Posterior vena cava (tissue), 2 donors: ENCODE measurements around the gene ST14. TPM values are rescaled to one million over a fixed set of nuclear protein-coding genes. Genes with fewer than 3 reads are reported as not detected.
"Not testable (repeated sequence)": the region's sequence is repeated elsewhere in the genome, so short reads cannot be mapped to it uniquely, and the experiment has no call there.

ENCODE experiments used
- DNase-seq: peaks from one replicate; pipeline ENCODE4 v3.0.0-alpha.2; 2020; ENCODE audit warnings: low spot score
- intact Hi-C, 2 donors: fragments of 100-400 bp; cut with DNase I; formaldehyde crosslinking; loops; one replicate each; pipeline versions ENCODE4 v1.14.1 to v1.14.2; 2022 to 2023
- total RNA-seq, 2 donors: library from RNA; stranded (reverse); fragmentation: NEBNext Ultra II Directional; extraction: Animal tissue kit (Norgen Biotek cat#: 25700); gene quantifications; one replicate each; pipeline ENCODE4 v1.2.1, GENCODE V29; 2021
- donor health status: DM: yes; HTN: yes; CAD: no.
- donor health status: DM: yes; HTN: yes; CAD: no.

The ST14 gene
- total RNA-seq, 2 donors from 2014 or later = 4.9 to 6.0 TPM

- DNase-seq = peak; percentile 11
These were observed 55.4 kb downstream of the ST14 start for GRCh38 chr11:130214861-130215530.

DNA sequence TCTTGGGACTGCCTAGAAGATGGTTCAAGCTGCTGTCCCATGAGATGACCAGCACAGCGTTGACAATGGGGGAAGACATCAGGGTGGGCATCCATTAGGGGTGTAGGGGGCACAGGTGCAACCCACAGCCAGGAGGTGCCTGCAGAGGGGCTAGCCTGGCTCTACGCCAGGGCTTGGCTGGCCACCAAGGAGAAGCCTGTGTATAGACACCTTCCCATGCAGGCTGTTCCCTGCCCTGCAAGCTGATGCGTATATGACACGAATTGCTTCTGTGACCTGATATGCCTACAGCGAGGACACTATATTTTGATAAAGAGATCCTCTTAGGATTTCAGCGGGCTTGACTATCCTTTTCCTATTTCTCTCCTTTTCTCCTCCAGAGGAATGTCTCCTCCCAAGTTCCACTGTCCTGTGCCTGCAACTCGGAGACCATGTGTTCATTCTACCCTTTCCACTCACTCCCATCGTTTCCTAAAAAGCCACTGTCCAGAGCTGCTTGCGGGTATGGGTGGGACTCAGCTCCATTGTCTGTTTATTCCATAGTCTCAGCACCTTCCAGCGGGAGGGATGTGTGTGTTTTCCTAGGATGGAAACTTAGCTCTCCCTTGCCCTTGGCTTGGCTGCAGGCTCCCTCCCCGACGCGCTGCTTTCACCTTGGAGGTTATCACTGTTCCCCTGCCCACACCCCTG is 56.1 kb downstream of the ST14 start:
- intact Hi-C loops = loop anchor here in 1 of 2 donors (10.0 kb wide), 1 partner anchor 209 kb away; the partner anchor contains the start of gene ADAMTS8
- DNase-seq = peak; percentile 78

More at GRCh38 chr11:130214861-130215530, 55.4 kb downstream of the ST14 start:
- intact Hi-C loops = loop anchor here in 1 of 2 donors (10.0 kb wide), 1 partner anchor 210 kb away; the partner anchor contains the start of gene ADAMTS8

DNA sequence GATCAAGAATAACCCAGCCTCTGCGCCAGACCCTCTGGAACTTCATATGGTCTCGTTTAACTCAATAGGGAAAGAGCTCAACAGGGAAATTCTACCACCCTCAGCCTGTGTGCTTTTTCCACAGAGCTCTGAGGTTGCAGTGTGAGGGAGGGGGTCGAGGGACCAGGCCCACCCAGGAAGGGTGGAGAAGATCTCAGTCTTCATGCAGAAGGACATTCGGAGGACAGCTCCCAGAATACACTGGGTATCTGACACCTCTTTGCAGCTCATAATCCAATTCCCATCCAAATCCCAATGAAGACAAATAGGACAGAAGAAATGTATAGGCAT is 56.6 kb downstream of the ST14 start:
- peak; percentile 8 for DNase-seq
- intact Hi-C loops = loop anchor here in 1 of 2 donors (10.0 kb wide), 1 partner anchor 209 kb away; the partner anchor contains the start of gene ADAMTS8

DNA sequence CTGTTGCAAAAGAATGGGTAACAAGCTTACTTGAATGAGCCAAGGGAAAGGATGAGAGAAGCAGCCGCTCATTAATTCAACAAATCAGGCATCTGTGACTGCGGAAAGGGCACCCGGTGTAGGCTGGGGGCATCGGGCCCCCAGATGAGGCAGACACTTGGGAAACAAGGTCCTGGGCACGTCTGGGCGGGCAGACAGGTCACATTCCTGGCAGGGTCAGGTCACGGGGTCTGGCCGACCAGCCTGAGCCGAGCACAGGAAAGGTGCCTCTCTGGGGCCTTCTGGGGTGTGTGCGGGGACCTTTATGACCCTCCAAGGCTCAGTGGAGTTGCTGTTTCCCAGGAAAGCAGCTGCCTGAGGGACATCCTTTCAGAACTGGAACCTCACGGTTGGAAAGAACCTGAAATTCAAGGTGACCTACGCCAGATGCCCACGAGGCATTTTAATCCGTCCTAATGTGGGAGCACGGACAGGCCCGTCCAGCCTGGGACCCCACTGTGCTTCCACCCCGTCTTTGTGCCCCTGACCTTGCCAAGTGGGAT is 57.1 kb downstream of the ST14 start:
- intact Hi-C loops = loop anchor here in 1 of 2 donors (10.0 kb wide), 1 partner anchor 208 kb away; the partner anchor contains the start of gene ADAMTS8
- DNase-seq = peak; percentile 24

DNA sequence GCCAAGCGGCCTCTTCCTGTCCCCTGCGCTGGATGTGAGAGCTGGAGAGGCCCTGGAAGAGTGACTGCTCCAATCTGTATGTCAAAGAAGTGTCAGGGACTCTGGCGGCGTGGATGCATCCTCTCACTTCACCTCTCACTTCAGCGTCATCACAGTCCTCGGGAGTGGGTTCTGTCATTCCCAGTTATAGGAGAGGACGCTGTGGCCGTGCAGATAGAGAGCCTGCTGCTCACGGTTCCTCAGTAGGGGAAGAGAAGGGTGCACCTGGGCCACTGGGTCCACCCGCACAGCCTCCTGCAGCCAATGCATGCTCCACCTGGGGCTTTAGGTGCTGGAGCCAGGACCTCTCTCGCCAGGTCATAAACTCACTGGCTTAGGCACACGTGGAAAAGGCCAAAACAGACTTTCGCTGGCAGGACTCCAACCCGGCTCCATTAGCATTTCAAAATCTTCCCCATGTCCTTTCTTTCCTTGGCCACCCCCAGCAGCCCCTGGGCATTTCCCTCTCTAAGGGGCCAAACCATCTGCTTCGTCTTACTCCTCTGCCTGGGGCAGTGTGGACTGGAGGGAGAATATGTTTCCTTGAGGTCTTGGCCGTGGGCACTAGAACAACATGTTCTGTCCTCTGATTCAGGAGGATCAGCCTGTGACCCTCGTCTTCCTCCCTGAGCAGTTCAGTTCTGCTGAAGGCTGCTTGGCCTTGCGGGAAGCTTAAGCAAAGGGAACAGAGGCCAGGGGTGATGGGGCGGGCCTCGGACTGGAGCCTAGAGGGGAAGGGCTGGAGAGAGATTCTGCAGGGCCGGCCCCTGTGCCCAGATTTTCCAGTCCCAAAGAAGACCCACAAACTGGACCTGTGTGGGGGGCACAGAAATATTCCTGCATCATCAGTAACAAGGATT is 57.8 kb downstream of the ST14 start:
- peak; percentile 70 for DNase-seq
- intact Hi-C loops = loop anchor here in 1 of 2 donors (10.0 kb wide), 1 partner anchor 207 kb away; the partner anchor contains the start of gene ADAMTS8

GRCh38 chr11:130218501-130219070 is 59.0 kb downstream of the ST14 start:
- intact Hi-C loops = loop anchor here in 1 of 2 donors (10.0 kb wide), 1 partner anchor 206 kb away; the partner anchor contains the start of gene ADAMTS8
- peak; percentile 66 for DNase-seq

GRCh38 chr11:130219148-130219547 is 59.6 kb downstream of the ST14 start:
- peak; percentile 23 for DNase-seq
- intact Hi-C loops = loop anchor here in 1 of 2 donors (10.0 kb wide), 1 partner anchor 206 kb away; the partner anchor contains the start of gene ADAMTS8

- peak; percentile 50 for DNase-seq
- intact Hi-C loops = no loop called here
These were observed 60.9 kb downstream of the ST14 start for GRCh38 chr11:130220311-130221035.

DNA sequence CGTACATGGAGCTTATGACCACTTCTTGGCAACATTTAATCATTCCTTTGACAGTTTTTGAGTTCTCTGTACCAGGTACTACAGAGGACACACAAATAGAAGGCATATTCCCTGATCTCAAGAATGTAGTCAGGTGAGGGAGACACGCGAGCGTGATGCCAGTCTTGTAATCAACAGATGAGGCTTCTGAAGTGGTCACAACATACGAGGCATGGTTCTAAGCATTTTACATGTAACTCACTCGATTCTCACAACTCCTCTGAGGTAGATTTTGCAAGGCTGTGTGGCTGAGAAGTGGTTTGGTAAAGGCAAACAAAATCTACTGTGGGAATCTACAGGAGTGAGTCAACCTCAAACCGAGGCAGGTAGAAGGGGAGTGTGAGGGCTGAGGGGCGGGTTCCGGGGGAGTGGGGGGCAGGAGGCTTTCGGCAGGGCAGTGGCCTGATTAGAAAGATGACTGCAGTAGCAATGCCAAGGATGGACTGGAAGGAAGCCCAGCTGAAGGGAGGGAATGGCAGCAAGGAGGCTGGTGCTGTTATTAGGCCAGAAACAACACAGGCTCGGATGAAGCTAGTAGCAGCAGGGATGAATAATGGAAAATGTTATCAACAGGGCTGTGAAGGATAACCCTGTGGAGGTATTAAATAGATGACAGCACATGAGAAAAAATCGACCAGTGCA is 63.8 kb downstream of the ST14 start:
- intact Hi-C loops = no loop called here
- DNase-seq = peak; percentile 26

- DNase-seq = peak; percentile 40
- intact Hi-C loops = no loop called here
These were observed 67.8 kb downstream of the ST14 start for GRCh38 chr11:130227373-130227772.

GRCh38 chr11:130233486-130233885 is 73.9 kb downstream of the ST14 start:
- DNase-seq, intact Hi-C loops: not testable (repeated sequence)

GRCh38 chr11:130233888-130234287 is 74.3 kb downstream of the ST14 start:
- DNase-seq, intact Hi-C loops: not testable (repeated sequence)

DNA sequence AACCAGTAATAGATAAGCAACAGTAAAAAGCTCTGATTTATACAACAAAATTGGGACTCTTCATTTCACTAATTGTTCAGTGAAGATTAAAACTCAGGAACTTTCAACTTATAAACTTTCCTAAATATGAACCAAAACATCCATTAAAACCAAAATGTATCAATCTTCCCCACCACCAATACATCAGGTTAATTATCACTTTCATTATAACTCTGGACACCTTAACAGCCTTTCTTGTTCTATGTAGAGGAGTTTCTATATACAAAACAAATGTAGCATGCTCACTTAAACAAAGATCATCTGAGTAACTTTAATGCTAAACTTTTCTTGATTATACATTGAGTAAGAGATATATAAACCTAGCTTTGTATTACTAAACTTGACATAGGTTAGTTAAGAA is 74.7 kb downstream of the ST14 start:
- no peak for DNase-seq
- intact Hi-C loops = no loop called here

- intact Hi-C loops = no loop called here
- DNase-seq = no peak
These were observed 77.9 kb downstream of the ST14 start for GRCh38 chr11:130237282-130238006.

DNA sequence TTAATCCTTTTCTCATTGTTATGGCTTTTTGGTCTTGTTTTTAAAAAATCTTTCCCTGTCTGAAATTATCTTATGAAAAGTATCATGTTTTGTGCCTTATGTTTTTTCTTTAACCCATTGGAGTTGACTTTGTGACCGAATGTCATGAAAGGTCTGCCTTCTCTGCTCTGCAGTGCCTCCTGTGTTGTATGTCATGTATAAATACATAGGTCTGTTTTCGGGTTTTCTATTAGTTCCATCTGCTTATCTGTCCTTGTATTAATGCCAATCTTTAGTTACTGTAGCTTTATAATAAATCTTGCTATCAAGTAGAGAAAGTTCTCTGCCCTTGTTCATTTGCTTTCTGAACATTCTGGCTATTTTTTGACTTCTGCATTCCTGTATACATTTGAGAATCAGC is 82.1 kb downstream of the ST14 start:
- DNase-seq = no peak
- intact Hi-C loops = no loop called here

GRCh38 chr11:130243816-130244215 is 84.2 kb downstream of the ST14 start:
- no peak for DNase-seq
- intact Hi-C loops = no loop called here

GRCh38 chr11:130244848-130245247 is 85.3 kb downstream of the ST14 start:
- DNase-seq = no peak
- intact Hi-C loops = no loop called here
